ENCODE measurements around the gene SCCPDH.

SCCPDH gene

DNA sequence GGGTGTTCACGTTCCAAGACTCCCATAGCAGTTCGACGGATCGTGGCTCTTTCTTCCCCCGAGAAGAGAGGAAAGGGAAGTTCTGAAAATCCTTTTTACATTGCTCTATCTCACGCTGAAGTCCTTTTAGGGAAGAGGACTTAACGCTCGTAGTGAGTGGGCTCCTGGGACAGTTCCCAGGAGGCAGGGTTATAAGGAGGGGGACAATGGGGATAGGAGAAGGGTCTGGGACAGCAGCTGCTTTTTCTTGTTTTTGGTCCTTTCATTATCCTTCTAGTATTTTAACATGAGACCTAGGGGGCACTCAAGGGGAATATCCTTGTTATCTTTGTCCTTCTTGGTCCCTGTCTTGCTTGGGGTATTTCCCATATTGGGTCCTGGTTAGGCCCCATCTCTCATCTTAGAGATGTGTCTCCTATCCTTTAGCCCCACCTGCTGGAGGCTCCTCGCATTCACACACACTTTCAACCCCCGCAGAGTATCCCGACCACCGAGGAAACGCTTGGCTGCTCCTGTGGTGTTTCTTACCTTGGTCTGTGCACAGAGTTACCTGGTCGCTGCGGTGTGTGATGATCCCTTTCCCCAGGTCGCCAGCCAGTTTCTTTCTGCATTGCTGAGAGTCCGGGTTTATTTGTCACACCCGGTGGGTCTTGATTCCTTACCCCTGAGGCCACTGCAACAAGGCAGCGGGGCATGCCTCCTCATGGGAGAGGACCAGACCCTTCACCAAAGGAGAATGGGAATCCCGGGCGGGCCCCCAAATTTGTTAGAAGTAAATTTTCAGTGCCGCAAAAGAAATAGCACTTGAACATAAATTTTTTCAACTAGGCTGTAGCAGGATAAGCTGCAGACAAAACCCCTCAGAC lies 29.7 kb downstream of the SCCPDH start:
- DNase-seq, result peak; percentile 61

DNA sequence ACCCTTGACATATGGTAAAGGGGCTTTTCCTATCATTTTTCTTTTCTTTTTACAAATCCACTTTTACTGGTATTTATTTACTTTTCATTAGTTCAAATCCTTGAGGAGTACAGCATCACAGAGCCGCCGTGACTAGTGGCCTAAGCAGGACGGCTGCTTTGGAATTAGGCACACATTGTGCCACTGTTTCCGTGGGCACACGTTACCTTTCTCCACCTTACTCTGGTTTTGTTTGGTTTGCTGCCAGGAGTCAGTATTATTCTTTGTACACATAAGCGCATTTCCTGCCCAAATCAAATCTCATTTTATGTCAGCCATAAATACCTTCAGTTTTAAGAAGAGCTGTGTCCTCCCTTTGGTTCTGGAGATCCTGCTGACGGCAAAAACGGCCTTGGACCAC lies 31.2 kb downstream of the SCCPDH start:
- no peak for DNase-seq

DNA sequence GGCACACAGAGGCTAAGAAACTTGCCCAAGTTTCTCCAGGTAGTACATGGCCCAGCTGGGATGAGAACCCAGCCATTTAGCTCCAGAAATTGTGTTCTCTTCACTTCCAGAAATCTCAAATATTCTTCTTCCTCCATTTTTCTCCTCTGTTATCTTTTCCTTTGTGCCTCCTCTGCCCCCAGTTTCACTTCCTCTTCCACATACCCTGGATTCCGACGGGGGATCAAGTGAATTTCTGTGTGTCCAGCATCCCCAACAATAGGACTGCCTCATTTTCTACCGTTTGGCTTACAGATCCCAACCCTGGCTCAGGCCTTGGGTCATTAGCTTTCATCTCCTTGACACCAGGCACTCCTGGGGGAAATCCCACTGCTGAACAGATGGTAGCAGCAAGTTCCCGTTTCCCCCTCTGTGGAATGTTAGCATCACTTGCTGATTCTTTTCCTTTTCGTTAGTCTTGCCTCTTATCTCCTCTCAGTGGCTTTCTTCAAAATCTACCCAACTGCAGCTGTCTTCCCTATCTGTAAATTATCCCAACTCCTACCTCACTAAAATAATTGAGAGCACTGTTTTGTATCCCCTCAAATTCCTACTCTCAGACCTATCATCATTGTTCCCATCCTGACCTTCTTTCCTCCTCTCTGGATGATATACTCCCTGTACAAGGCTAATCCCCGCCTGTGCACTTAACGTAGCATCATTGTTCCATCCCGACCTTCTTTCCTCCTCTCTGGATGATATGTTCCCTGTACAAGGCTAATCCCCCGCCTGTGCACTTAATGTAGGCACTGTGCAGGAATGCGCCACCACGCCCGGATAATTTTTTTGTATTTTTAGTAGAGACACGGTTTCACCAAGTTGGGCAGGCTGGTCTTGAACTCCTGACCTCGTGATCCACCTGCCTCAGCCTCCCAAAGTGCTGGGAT lies 36.5 kb downstream of the SCCPDH start:
- no peak for DNase-seq

DNA sequence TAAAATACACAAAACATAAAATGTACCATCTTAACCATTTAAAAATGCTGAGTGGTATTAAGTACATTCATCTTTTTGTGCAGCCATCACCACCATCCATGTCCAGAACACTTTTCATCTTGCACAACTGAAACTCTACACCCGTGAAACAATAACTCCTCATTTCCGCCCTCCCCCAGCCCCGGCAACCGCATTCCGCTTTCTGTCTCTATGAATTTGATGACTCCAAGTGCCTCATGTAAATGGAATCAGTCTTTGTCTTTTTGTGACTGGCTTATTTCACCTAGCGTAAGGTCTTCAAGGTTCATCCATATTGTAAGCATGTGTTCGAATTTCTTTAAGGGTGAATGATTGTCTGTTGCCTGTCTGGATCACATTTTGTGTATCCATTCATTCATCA lies 37.2 kb downstream of the SCCPDH start:
- no peak for DNase-seq

DNA sequence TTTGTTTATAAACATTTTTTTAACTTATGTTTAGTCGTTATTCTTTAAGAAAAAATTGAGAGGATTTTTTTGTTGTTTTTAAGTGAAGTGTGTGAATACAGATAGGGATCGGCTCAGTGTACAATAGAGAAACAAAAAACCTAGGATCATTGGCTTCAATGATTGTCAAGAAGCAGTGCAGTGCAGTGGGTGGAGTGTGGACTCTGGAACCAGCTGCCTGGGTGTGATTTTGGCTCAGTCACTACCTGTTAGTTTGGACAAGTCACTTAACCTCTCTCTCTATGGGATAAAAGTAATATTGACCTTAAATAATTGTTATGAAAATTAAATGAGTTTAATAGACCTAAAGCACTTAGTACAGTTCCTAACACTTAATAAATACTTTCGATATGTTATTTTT lies 41.3 kb downstream of the SCCPDH start:
- no peak for DNase-seq

DNA sequence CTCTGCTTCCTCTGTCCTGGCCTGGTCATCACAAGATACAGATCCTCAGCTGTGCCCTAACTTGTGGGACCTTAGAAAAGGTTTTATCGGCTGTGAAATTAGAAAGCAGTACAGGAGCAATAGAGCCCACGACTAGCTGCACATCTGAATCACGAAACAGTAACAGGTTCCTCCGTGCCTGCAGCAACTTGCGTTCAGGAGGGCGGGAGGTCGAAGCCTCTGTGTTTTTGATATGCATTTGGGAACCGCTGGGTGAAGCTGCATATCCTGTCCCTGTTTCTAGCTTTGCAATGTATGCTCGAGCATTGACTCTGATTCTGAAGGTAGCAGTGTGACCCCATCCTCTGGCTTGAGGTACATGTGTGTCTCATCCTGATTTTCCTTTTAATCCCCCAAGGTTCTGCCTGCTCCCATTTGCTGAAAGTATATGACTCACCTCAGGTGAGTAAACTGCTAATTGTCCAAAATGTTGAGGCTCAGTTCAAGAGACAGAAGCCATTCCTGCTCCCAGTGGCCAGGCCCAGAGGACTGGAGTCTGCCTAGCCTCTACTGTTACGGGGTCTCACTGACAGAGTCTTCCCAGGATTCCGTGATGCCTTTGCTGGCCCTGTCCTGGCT lies 44.3 kb downstream of the SCCPDH start:
- no peak for DNase-seq

DNA sequence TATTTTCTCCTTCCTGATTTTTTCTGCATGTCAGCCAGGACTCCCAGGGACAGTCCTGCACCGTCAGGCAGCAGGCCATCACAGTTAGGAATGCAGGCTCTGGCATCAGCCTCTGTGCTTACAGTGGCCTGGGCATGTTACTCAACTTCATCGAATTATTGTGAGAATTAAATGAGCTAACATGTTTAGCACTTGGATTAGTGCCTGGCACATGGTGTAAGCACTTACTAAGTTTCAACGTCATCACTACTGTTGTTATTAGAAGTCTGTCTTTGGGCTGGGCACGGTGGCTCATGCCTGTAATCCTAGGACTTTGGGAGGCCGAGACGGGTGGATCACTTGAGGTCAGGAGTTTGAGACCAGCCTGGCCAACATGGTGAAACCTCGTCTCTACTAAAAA lies 45.1 kb downstream of the SCCPDH start:
- DNase-seq, result no peak

DNA sequence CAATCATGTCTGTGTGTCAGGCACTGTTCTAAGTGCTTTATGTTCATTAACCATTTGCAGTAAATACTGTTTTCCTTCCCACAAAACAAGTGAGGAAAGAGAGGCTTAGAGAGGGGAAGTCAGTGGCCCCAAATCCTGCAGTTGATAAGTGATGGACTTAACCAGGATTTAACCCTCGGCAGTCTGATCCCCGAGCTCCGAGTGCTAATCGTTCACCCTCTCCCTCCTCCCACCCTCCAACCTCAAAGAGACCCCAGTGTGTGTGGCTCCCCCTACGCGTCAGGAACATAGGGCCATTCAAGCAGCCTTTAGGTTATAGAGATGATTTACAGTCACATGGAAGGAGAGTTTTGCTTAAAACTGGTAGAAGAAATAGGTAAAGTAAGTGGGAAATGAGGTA lies 47.2 kb downstream of the SCCPDH start:
- DNase-seq, result no peak

DNA sequence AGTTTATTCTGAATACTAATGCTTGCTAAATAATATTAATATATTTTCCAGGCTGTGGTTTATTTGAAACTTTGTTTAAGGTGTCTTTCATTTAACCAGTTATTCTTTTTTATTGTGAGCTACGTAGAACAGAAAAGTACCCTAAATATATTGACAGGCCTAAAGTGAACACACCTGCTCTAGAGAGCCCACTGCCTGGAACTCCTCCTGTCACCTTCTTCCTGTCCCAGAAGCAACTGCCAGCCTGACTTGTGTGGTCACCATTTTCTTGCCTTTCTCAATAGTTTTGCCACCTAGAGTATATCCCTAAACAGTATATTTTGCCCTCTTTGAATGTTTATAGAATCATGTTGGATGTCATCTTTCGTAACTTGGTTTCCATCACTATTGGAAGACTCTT lies 48.5 kb downstream of the SCCPDH start:
- no peak for DNase-seq

DNA sequence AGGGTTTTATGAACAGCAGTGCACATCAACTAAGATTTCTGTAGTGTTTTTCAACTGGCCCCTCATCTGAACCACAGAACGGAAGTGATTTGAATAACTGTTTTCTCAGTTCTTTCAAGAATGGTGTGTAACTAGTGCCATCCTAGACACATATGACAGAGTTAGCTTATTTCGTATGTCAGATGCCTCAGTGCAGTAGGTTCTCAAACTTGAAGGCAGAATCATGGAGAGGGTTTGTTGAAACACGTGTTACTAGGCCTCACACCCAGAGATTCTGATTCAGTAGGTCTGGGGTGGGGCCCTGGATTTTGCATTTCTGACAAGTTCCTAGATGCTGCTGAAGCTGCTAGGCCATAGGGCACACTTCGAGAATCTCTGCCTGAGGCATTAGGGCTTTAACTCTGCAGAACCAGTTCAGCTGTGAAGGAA lies 49.0 kb downstream of the SCCPDH start:
- no peak for DNase-seq

DNA sequence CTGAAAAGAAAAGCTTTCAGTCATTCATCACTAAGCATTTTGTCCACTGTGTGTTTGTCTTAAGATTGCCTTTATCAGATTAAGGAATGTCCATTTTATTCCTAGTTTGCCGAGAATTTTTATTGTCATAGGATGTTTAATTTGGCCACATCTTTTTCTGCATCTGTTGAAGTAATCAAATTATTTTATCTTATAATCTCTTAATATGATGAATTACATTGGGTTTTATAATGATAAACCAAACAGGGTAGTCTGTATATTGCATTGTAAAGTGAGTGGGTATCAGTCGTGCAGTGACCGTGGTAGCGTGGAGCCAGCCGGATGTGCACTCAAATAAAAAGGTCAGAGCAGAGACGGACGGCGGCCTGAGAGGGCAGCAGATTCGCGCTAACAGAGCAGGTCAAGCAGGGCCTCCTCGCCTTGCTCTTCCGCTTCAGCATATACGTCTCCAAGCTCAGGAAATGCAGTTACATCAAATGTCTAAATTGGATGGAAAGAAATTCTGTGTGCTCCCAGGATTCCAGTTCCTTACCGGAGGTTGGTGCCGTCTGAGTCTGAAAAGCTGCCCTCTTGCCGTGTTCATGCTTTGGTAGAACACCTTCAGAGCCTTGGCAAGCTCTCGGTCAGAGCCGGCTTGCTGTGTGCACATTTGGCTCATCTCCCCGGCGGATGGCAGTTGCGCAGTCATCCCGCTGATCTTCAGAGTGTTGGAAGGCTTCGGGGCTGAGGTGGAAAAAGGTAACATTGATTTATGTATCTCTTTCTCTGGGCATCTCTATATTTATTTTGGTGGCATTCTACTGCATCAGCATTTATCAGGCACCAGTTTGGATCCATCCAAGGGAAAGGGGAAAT lies 51.5 kb downstream of the SCCPDH start:
- DNase-seq, result no peak

DNA sequence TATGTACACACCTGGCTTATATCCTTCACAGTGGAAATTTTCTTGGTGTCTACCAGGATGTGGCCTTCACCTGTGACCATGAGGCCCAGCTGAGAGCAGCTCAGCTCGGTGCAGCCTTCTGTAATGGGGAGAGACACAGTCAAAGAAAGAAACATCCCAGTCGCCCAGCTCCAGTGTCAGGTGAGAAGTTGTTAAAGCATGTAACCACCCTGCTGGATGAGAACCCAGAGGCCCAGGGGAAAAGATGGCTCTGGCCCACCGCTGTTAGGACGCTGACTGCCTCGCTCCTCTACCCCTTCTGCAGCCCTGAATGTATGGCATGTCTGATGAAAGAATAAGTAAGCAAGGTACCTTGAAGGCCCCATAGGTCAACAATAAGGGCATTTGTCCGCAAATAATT lies 52.7 kb downstream of the SCCPDH start:
- DNase-seq, result no peak

DNA sequence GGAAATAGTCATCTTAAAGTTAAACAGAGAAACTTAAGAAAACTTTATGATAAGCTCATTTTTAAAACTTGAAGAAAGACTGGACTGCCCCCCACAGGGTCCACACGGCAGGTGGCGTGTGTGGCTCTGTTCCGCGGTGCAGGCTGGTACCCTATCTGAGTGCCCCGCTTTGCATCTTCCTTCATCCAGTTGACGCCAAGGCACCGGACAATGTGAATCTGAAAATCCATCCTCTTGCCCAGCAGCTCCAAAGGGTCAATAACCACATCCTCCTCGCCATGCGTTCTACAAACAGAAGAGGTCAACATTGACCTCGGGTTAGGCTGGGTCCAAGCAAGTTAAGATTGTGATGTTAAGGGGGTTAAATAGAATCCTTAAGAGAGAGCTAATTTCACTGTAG lies 54.5 kb downstream of the SCCPDH start:
- no peak for DNase-seq

DNA sequence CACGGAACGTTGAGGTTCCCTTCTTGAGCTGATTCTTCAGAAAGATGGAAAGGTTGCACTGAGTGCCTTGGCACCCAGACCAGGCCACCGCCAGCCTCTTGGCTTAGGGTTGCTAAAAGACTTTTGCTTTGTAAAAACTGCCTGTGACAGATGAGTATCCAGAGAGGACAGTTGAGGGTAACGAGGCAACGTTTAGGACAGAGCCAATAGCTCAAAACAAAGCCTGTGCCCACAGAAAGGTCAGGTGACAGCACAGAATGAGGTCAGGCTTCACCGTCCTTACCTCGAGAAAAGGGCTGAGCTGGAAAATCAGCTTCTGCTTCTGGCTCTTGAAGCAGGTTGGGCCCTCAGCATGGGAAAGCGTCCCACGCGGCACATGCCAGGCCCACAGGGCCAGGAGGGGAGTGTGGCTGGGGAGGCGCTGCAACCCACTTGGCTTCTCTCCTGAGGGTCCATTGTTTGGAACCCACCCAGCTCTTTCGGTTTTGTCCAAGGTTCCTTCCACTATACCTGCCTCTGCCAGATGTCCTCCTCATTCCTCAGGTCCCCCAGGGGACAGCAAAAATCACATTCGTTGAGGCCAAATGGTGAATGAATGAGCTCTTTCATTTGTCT lies 55.5 kb downstream of the SCCPDH start:
- no peak for DNase-seq

DNA sequence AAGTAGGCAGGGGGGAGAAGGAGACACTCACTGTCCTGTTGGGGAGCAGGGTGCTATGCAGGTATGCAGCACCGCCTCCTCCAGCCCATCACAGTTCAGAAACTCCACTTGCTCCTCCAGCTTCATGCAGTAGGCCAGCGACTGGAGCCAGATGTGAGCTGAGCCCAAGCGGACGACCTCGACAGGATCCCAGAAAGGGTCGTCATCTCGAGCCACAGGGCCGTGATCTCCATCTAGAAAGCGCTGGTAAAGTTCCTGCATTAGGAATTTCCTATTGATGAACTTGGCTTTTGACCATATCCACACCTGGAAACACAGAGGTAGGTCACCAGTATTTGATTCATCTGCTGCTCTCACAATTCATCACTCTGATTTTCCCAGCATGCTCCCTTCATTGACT lies 56.1 kb downstream of the SCCPDH start:
- DNase-seq, result no peak

DNA sequence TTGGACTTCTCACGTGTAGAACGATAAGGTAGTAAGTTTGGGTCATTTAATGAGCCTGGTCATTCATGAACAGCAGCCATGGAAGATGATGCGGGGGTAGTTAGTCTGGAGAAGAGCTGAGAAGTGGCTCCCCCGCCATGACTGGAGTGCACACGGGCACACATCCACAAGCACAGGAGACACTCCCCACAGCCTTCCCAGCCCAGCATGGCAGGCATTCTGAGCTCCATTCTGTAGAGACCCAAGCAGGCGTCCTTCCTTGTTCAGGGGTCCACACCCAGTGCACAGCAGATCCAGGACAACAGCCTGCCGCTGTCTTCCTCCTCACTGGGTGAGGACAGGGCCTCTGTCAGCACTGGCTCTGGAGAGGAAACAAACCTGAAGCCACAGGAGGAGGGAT lies 57.0 kb downstream of the SCCPDH start:
- DNase-seq, result no peak

DNA sequence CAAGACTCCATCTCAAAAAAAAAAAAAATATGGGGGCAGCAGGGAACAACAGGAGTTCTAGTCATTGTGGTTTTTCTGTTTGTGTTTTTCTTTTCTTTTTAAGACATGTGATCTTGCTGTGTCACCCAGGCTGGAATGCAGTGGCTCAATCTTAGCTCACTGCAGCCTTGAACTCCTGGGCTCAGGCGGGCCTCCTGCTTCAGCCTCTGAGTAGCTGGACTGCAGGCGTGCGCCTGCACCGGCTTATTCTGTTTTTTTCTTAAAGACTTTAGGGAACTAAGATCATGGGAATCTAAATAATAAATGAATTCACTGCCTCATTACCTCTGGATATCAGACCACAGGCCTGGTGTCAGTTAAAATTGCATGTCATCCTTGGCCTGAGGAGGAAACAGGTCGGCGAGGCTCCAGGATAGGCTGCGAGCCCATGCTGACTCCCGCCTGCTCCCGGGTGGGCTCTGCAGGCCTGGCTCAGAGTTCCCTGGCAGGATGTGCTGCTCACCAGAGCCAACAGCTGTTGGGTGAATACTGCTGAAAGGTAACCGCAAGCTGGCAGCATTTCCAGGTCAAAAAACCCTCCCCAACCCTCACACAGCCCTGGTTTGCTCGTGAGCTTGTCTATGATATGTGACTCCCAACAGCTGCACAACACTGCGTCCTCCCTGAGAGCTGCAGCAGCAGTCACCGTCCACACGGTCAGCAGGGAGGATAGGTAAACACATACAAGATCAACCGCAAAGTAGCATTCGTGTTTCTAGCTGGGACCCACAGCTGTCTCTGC lies 58.1 kb downstream of the SCCPDH start:
- no peak for DNase-seq

DNA sequence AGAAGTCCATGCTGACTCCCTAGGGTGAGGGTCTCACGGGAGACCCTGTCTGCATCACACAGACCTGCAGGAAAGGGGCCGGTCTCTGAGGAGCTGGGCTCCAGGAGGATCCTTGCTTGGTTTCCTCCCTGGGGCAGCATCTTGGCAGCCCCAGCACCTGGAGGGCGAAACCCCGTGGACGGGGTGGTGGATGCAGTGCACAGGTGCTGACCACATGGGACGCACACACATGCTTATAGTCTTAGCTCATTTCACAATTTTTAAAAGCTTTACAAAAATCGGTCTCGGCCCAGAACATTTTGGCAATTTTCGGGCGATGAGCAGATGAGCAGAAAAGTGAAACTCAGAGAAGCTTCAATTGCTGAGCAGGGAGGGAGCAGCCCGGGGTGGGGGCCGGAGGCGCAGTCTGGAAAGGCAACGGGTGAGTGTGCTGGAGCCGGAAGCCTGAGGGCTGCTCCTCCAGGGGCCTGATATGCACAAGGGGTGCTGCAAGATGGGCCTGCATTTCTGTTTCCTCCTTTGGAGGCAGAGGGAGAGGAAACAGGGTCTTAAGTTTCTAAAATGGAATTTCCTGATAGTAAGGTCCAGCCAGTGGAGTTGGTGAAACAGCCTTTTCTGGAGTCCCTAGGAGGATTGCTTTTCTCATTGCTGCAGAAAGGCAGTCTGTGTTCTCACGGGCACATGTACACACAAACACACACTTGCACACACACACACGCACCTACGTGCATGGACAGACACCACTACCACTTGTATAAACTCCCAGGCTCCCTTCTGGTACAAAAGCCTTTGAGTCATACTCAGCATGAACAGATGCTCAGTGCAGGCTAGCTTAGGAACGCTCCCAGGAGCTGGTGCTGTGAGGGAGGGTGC lies 60.6 kb downstream of the SCCPDH start:
- DNase-seq, result no peak

DNA sequence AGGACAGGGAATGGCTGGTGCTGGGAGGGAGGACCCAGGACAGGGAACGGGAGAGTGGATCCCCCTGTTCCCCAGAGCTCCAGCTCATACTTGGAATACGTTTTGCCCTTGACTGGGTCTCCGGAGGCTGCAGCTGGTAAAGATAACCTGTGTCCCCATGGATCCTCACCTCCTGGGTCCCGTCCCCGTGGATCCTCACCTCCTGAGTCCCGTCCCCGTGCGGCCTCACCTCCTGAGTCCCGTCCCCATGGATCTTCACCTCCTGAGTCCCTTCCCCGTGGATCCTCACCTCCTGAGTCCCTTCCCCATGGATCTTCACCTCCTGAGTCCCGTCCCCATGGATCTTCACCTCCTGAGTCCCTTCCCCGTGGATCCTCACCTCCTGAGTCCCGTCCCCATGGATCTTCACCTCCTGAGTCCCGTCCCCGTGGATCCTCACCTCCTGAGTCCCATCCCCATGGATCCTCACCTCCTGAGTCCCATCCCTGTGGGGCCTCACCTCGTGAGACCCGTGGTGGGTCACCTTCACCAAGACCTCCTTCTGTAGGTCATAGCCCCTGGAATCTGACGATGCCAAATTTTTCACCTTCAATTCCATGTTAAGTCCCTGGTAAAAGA lies 61.4 kb downstream of the SCCPDH start:
- DNase-seq, result no peak

All from activated CD8-positive, alpha-beta memory T cell treated with anti-CD3 and anti-CD28 coated beads, Interleukin-2, amount 50 U/mL, for 4 hours (primary cell).